ENCODE measurements around the gene FITM2. TPM values are rescaled to one million over a fixed set of nuclear protein-coding genes. Genes with fewer than 3 reads are reported as not detected.
"Not testable (repeated sequence)": the region's sequence is repeated elsewhere in the genome, so short reads cannot be mapped to it uniquely, and the experiment has no call there.

FITM2 gene
- total RNA-seq, 8 experiments from 2014 or later, result 3.7 to 13.5 (median 5.4) TPM

DNA sequence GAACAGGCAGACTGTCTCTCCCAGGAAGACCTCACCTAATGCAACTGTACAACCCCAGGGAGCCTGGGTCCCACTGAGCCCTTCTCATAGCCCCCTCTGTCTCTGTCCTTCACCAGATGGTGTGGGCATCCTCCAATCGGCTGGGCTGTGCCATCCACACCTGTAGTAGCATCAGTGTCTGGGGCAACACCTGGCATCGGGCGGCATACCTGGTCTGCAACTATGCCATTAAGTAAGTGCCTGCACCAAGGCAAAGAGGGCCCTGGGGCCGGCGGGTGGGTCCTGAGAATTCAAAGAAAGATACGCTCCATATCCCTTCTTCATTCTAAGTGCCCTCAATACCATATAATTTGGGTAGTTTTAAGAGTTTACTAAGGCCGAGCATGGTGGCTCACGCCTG is 34.1 kb upstream of the FITM2 start:
- WGBS, 10 experiments, result 70 to 95% (median 92%) methylated on average over 1 to 7 of the region's 8 CpGs; no CpG with 5 or more reads in 5 of the 10 experiments
- in situ Hi-C loops (cut with MboI; ENCODE audit: low pct_unique_long_range_greater_than_20kb in 2 of 9, low sequenced_read_pairs in 9 of 9, unreplicated experiment in 9 of 9), result no loop called here
- peaks cover 5 to 7% of the 10 kb centered on the region in 2 donors for H3K4me1 ChIP-seq (replicated peaks in 1 of 2)
- H3K27ac ChIP-seq, result no peak overlapping the region
- ATAC-seq (replicated peaks in 6 of 8), result no peak
- no peak overlapping the region for H3K4me3 ChIP-seq

DNA sequence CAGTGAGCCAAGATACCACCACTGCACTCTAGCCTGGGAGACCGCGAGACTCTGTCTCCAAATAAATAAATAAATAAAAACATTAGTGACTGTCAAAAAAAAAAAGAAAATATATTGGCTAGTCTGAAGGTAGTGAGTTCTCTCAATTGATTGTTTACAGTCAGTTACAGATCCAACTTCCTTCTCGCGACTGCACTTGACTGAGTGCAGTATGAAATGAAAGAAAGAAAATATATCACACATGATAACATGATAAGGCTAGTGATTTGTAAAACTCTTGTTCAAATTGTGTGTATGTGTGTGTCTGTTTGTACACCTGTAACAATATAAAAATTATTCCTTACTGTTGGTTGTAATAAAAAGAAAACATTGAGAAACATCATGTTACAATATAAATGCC is 33.7 kb upstream of the FITM2 start:
- in situ Hi-C loops (cut with MboI; ENCODE audit: low pct_unique_long_range_greater_than_20kb in 2 of 9, low sequenced_read_pairs in 9 of 9, unreplicated experiment in 9 of 9), result no loop called here
- Histone ChIP-seq H3K4me3 (no peak overlapping the region), H3K27ac (no peak overlapping the region), H3K4me1 (replicated peaks in 1 of 2) (peaks cover 5 to 7% of the 10 kb centered on the region in 2 donors)
- 81 to 100% (median 93%) methylated on average over 2 to 4 of the region's 4 CpGs for WGBS, 10 experiments
- no peak for ATAC-seq (replicated peaks in 6 of 8)

DNA sequence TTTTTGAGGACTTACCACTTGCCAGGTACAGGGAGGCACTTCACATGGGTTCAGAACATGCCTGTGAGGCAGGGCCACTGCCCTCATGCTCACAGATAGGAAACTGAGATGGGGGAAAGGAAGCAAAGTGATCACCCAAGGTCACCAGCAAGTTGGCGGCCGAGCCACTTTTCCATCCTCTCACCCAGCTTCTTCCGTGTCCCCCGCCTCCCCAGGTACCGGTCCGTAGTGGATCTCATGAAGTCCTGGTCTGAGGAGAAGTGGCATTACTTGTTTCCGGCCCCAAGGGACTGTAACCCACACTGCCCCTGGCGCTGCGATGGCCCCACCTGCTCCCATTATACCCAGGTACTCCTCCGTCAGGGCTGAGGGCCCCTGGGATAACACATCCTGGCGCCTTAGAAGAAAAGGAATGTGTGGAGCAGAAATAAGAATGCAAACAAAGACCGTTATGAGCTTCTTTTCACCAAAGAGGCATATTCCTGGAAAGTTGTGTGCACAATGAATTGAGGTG is 32.2 kb upstream of the FITM2 start:
- ATAC-seq (replicated peaks in 6 of 8), result no peak
- WGBS, 10 experiments, result 55 to 100% (median 86%) methylated on average over 1 to 7 of the region's 12 CpGs; no CpG with 5 or more reads in 3 of the 10 experiments
- H3K4me3 ChIP-seq, result no peak overlapping the region
- H3K4me1 ChIP-seq (replicated peaks in 1 of 2), result peaks cover 5 to 7% of the 10 kb centered on the region in 2 donors
- no peak overlapping the region for H3K27ac ChIP-seq
- in situ Hi-C loops (cut with MboI; ENCODE audit: low pct_unique_long_range_greater_than_20kb in 2 of 9, low sequenced_read_pairs in 9 of 9, unreplicated experiment in 9 of 9), result no loop called here

DNA sequence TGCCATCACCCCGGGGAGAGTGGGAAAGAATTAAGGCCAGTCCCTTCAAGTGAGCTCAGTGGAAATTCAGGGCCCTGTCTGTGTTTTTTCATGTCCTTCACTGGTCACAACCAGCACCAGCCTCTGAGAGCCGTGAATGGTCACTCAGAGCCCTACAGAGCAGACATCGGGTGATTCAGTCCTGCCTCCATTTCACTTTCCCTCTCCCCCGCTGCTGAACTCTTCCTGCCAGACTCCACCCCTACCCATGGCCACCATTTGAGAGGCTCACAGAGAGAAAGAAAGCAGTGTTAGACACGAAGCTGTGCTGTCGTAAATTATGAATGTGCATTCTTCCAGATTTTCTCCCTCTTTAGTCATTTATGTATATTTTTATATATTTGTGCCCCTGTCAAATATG is 31.2 kb upstream of the FITM2 start:
- H3K27ac ChIP-seq, result no peak overlapping the region

DNA sequence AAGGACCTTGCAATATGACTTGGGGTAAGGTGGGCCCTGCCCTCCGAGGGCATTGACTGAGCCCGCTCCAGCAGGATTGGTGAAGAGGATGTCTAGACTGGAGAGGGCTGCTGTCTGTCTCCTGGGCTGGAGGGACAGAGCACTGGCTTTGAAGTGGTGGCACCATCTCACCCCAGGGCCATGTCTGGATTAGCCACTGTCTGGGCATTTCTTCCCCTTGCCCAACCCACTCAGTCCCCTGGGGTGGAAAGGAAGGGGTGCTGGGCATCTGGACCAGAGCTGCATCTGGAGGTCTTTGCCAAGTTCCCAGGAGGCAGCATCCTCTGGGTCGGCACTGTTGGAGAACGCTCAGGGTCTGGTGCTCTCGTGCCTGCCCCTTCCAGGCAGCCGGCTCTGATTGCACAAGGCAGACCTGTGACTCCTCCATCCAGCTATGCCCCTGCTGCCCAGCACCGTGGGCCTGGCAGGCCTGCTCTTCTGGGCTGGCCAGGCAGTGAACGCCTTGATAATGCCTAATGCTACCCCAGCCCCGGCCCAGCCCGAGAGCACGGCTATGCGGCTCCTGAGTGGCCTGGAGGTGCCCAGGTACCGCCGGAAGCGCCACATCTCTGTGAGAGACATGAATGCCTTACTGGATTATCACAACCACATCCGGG is 25.9 kb upstream of the FITM2 start, which contains the start of gene R3HDML:
R3HDML (plus strand) TSS at position 319 of the 656 bp plus-strand sequence; CDS start at position 434, 115 bp downstream.
- Histone ChIP-seq H3K27ac (no peak within 1 kb of the TSS), H3K4me3 (no peak within 1 kb of the TSS), H3K4me1 (replicated peaks in 1 of 2) (no peaks in the 10 kb centered on the region)
- in situ Hi-C loops (cut with MboI; ENCODE audit: low pct_unique_long_range_greater_than_20kb in 2 of 9, low sequenced_read_pairs in 9 of 9, unreplicated experiment in 9 of 9), result no loop called here
- ATAC-seq (replicated peaks in 6 of 8), result no peak
- 20 to 100% (median 70%) methylated on average over 1 to 8 of the region's 16 CpGs; no CpG with 5 or more reads in 3 of the 10 experiments for WGBS, 10 experiments

More for the DNA sequence above, 31.2 kb upstream of the FITM2 start:
- 6 to 100% (median 54%) methylated on average over 1 to 5 of the region's 6 CpGs; no CpG with 5 or more reads in 2 of the 10 experiments for WGBS, 10 experiments
- ATAC-seq (replicated peaks in 6 of 8), result peak; percentile 70 to 98 (median 92)
- Histone ChIP-seq H3K4me1 (replicated peaks in 1 of 2) (peaks cover 5 to 7% of the 10 kb centered on the region in 2 donors), H3K4me3 (no peak overlapping the region)
- in situ Hi-C loops (cut with MboI; ENCODE audit: low pct_unique_long_range_greater_than_20kb in 2 of 9, low sequenced_read_pairs in 9 of 9, unreplicated experiment in 9 of 9), result no loop called here

DNA sequence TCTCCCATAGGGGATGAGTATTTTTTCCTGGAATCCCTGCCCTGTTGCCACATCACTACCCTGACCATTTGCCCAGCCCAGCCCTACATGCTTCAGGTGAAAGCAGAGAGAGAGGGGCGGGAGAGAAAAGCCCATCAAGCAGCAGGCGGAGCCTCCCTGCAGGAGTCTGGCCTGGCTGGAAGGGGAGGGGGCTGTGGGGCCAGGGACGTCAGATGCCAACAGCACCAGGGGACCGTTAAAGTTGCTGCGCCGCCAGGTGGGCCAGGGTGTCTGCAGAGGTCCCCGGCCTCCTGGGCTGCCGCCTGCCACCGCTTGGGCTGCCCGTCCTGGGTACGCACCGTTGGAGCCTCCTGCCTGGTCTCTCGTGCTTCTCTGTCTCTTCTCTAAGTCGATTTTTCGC is 25.1 kb upstream of the FITM2 start:
- WGBS, 10 experiments, result 0 to 64% (median 36%) methylated on average over 2 to 11 of the region's 15 CpGs; no CpG with 5 or more reads in 2 of the 10 experiments
- Histone ChIP-seq H3K4me3 (no peak overlapping the region), H3K27ac (no peak overlapping the region), H3K4me1 (replicated peaks in 1 of 2) (no peaks in the 10 kb centered on the region)
- in situ Hi-C loops (cut with MboI; ENCODE audit: low pct_unique_long_range_greater_than_20kb in 2 of 9, low sequenced_read_pairs in 9 of 9, unreplicated experiment in 9 of 9), result no loop called here
- ATAC-seq (replicated peaks in 6 of 8), result peak in 4 of 8 experiments; percentile 17 to 38 (median 23)

DNA sequence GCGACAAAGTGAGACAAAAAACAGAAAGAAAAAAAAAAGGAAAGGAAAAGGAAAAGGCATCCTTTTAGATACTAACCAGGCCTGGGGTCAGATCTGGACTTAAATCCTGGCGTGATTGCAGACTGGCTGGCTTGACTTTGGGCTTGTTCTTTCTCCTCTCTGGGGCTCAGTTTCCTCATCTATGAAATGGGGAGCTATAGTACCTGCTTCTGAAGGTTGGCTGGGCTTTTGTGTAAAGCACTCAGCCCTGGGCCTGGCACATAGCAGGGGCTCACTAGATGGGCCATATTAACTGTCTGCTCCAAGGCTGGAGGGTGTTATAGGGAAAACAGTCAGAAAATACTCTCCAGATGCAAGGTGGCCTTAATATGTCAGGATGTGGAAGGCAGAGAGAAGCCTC is 24.7 kb upstream of the FITM2 start:
- no peak overlapping the region for H3K4me3 ChIP-seq
- ATAC-seq (replicated peaks in 6 of 8), result no peak
- H3K4me1 ChIP-seq (replicated peaks in 1 of 2), result no peaks in the 10 kb centered on the region
- H3K27ac ChIP-seq, result no peak overlapping the region
- WGBS, 10 experiments, result 45 to 100% (median 86%) methylated on average over 1 to 2 of the region's 2 CpGs; no CpG with 5 or more reads in 4 of the 10 experiments
- in situ Hi-C loops (cut with MboI; ENCODE audit: low pct_unique_long_range_greater_than_20kb in 2 of 9, low sequenced_read_pairs in 9 of 9, unreplicated experiment in 9 of 9), result no loop called here

DNA sequence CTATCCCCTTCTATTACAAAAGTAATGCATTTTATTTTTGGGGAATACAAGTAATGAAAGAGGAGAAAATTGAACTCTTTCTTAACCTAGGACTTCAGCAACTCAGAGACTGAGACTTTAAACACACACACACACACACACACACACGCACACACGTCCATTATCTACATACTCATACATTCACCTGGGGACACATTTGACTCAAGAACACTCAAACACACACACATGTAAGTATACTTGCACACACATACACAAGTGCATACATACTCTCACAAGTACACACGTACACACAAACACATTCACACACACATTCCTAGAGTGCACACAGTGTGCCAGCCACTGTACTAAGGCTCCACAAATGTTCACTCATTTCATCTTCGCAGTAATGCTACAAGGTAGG is 23.7 kb upstream of the FITM2 start:
- Histone ChIP-seq H3K27ac (no peak overlapping the region), H3K4me3 (no peak overlapping the region), H3K4me1 (replicated peaks in 1 of 2) (no peaks in the 10 kb centered on the region)
- in situ Hi-C loops (cut with MboI; ENCODE audit: low pct_unique_long_range_greater_than_20kb in 2 of 9, low sequenced_read_pairs in 9 of 9, unreplicated experiment in 9 of 9), result no loop called here
- no peak for ATAC-seq (replicated peaks in 6 of 8)
- 50 to 100% (median 86%) methylated on average over 1 to 3 of the region's 4 CpGs; no CpG with 5 or more reads in 4 of the 10 experiments for WGBS, 10 experiments

DNA sequence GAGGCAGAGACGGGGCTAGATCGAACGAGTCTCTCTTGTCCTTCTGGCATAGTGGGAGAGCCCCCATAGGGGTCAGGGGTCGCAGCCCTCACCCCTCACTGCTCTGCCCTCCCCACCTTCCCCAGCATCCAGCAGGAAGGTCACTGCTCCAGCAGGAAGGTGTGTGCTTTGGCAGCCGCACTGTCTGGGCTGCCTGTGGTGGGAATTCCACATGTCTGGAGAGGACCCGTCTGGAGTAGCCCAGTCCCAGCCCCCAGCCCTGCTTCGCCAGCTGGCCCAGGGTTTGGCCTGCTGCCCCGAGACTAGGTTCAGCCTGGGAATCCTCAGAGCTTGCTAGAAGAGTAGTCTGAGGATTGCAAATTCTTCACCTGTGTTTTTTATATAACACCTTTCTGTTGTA is 23.3 kb upstream of the FITM2 start:
- Histone ChIP-seq H3K27ac (no peak overlapping the region), H3K4me1 (replicated peaks in 1 of 2) (no peaks in the 10 kb centered on the region), H3K4me3 (no peak overlapping the region)
- WGBS, 10 experiments, result 0 to 90% (median 56%) methylated on average over 2 to 3 of the region's 8 CpGs; no CpG with 5 or more reads in 6 of the 10 experiments
- in situ Hi-C loops (cut with MboI; ENCODE audit: low pct_unique_long_range_greater_than_20kb in 2 of 9, low sequenced_read_pairs in 9 of 9, unreplicated experiment in 9 of 9), result no loop called here
- ATAC-seq (replicated peaks in 6 of 8), result no peak

DNA sequence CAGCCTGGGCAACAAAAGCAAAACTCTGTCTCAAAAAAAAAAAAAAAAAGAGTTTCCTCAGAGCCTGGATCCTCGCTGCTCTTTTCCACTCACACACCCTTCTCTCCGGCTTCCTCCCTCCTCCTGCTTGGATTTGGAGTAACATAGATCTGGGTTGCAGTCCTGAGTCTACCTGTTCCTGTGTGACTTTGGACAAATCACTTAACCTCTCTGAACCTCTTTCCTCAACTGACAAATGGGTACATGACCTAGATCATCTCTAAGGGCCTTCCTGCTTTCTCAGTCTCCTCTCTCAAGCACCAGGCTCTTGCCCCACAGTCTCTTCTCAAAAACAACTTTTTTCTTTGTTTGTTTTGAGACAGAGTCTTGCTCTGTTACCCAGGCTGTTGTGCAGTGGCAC is 20.2 kb upstream of the FITM2 start:
- Histone ChIP-seq H3K4me3 (no peak overlapping the region), H3K27ac (no peak overlapping the region), H3K4me1 (replicated peaks in 1 of 2) (no peaks in the 10 kb centered on the region)
- 49 to 100% (median 79%) methylated on average over 1 to 2 of the region's 2 CpGs; no CpG with 5 or more reads in 7 of the 10 experiments for WGBS, 10 experiments
- no peak for ATAC-seq (replicated peaks in 6 of 8)
- in situ Hi-C loops (cut with MboI; ENCODE audit: low pct_unique_long_range_greater_than_20kb in 2 of 9, low sequenced_read_pairs in 9 of 9, unreplicated experiment in 9 of 9), result no loop called here

DNA sequence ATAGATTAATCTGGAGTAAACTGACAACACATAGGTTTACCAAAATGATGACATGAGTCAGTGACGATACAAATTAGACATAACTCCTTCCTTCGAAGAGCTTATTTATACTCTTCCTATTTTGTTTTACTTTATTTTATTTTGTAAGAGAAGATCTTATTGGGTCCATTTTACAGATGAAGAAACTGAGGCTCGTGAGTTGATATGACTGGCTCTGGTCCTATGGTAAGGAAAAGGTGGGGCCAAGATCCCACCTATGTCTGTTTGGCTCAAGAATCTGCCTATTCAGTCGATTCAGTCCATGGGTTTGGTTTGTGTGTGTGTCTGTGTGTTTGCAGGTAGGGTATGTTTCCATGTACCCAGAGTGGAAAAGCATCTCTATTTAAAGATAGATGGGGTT is 17.4 kb upstream of the FITM2 start:
- WGBS, 10 experiments, result 61 to 100% (median 86%) methylated on average over 1 to 4 of the region's 4 CpGs
- ATAC-seq (replicated peaks in 6 of 8), result no peak
- in situ Hi-C loops (cut with MboI; ENCODE audit: low pct_unique_long_range_greater_than_20kb in 2 of 9, low sequenced_read_pairs in 9 of 9, unreplicated experiment in 9 of 9), result no loop called here
- no peaks in the 10 kb centered on the region for H3K4me1 ChIP-seq (replicated peaks in 1 of 2)
- H3K4me3 ChIP-seq, result no peak overlapping the region
- H3K27ac ChIP-seq, result no peak overlapping the region

DNA sequence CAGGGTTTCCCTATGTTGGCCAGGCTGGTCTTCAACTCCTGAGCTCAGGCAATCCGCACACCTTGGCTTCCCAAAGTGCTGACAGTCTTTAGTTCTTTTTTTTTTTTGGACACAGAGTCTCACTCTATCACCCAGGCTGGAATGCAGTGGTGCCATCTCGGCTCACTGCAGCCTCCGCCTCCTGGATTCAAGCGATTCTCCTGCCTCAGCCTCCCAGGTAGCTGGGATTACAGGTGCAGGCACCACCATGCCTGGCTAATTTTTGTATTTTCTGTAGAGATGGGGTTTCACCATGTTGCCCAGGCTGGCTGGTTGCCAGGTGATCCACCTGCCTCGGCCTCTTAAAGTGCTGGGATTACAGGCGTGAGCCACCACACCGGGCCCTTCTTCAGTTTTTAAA is 16.7 kb upstream of the FITM2 start:
- H3K27ac ChIP-seq; H3K4me3 ChIP-seq; in situ Hi-C loops (cut with MboI; ENCODE audit: low pct_unique_long_range_greater_than_20kb in 2 of 9, low sequenced_read_pairs in 9 of 9, unreplicated experiment in 9 of 9); H3K4me1 ChIP-seq (replicated peaks in 1 of 2); ATAC-seq (replicated peaks in 6 of 8): not testable (repeated sequence)
- 73 to 100% (median 88%) methylated on average over 1 to 5 of the region's 7 CpGs; no CpG with 5 or more reads in 5 of the 10 experiments for WGBS, 10 experiments

DNA sequence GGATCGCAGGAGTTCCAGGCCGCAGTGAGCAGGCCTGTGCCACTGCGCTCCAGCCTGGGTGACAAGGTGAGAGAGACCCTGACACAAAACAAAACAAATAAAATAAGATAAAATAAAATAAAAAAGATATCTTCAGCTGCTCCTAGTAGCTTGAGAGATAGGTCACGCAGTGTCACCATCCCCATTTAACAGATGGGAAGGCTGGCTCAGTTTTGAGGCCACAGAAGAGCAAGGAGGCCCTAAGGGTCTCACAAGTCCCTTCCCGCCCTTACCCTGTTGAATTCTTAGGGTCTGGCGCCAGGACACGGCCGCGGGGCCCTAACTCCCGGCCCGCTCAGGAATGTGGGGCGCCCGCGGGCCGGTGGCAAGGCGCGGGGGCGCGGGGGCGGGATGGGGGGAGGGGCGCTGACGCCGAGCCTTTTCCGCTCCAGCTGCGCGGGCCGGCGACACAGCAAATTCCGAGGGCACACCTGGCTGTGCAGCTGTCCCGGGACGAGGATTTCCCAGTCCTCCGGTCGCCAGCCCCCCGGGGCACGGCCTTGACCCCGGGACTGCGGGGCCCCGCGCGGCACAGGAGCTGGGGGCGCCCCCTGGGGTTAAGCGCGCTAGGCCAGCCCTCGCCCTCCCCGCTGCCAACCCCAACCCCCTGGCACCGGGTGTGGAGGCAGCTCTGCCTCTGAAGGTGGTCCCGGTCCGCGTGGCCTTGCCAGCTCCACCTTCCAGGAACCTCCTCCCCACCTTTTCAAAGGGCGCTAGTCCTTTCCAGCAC is 15.6 kb upstream of the FITM2 start:
- Histone ChIP-seq H3K4me3 (no peak overlapping the region), H3K27ac (no peak overlapping the region), H3K4me1 (replicated peaks in 1 of 2) (no peaks in the 10 kb centered on the region)
- WGBS, 10 experiments, result 70 to 100% (median 100%) methylated on average over 1 to 5 of the region's 50 CpGs; no CpG with 5 or more reads in 1 of the 10 experiments
- no peak for ATAC-seq (replicated peaks in 6 of 8)
- in situ Hi-C loops (cut with MboI; ENCODE audit: low pct_unique_long_range_greater_than_20kb in 2 of 9, low sequenced_read_pairs in 9 of 9, unreplicated experiment in 9 of 9), result no loop called here
